HG03095 (cell line): ENCODE measurements around the gene TEX55.
"Not testable (repeated sequence)": the region's sequence is repeated elsewhere in the genome, so short reads cannot be mapped to it uniquely, and the experiment has no call there.

Source experiments
- ATAC-seq: cut with Tn5 transposase; IDR thresholded peaks from one replicate; pipeline ENCODE4 v1.9.1; 2021; ENCODE audit warnings: moderate library complexity; ENCODE audit not compliant: unreplicated experiment

Gene TEX55

DNA sequence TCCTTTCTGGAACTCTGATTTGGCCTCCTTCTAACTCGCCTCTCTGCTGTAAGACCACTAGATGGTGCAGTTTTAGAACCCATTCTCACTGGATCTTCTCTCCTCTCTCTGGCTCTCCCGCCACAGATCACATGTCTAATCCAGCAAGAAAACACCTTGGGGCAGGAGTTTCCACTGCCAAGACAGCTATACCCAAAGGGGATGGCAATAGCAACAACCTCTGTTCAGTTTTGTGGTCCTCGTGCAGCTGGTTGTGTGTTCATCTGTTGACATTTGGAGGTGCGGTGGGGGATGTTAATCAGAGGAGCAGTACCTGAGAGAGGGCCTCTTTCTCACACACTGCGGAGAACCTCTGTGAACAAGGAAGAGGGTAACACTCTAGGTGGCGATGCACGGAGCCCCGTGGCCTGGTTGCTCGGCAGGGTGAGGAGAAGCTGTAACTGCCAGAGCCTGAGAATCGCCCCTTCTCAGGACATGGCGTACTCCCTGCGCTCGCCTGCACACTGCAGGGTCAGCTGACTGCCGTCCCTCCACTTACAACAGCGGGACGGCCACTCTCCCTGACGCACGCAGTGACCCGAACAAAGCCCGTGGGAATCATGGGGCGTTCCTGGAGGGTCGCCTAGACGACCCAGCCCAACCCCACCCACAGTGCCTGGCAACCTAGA, at the start of gene TEX55:
Gene TEX55, plus strand, starts transcription at position 666 of the 668 bp plus-strand sequence. CDS start 25 bp downstream, outside the sequence.
- ATAC-seq = no peak

DNA sequence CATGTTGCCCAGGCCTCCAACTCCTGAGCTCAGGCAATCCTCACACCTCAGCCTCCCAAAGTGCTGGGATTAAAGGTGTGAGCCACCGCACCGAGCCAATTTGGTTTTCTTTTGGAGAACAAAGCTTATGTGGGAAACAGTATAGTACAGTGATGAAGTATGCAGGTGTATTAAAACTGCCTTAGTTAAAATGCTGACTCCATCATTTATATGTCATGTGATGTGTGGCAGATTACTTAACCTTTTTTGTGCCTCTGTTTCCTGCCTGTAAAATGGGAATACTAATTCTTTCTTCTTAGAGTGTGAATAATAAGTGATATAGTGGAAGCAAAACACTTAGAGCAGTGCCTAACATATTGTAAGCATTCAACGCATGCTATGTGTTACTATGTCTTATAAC, 48.0 kb upstream of the TEX55 start:
- ATAC-seq = no peak

GRCh38 chr3:119098619-119099222, 47.2 kb upstream of the TEX55 start:
- no peak for ATAC-seq

DNA sequence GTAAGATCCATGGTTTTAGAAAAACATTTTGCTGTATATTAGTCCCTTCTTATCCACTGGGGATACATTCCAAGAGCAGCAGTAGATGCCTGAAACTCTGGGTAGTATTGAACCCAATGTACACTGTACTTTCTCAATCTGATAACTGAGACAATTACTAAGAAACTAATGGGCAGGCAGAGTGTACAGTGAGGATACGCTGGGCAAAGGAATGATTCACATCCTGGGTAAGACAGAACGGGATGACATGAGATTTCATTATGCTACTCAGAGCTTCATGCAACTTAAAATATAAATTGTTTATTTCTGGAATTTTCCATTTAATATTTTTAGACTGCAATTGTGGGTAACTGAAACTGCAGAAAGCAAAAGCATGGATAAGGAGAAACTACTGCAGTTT, 46.2 kb upstream of the TEX55 start:
- ATAC-seq = no peak

DNA sequence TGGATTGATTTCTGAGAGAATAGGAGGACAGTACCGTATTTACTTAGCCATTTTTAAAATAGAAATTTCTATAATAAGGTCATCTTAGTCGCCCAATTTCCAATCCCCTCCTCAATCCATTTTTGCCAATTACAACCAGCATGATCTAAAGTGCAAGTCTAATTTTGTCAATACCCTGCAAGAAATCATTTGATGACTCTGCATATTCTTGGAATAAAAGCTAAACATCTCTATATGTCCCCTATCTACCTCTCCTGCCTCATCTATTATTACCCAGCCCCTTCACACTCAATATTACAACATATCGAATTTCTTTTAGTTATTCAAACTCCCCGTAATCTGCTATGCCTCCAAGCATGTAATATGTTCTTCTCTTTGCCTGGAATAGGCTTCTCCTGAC, 41.9 kb upstream of the TEX55 start:
- no peak for ATAC-seq

- not testable (repeated sequence) for ATAC-seq
Observed at GRCh38 chr3:119118330-119118729, 27.6 kb upstream of the TEX55 start.

GRCh38 chr3:119120480-119120879, 25.5 kb upstream of the TEX55 start:
- no peak for ATAC-seq

DNA sequence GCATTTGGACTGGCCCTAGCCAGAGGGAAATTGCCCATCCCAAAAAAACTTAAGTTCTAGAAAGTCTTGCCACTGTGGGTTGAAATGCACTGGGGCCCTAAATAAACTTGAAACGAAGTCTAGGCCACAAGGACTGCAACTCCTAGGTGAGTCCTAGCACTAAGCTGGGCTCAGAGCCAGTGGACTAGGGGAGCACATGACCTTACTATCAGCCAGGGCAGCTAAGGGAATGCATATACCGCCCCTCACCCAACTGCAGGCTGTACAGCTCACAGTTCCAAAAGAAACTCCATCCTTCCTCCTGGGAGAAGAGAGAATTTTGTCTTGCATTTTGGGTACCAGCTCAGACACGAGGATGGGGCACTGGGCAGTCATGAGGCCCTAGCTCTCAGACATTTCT, 23.6 kb upstream of the TEX55 start:
- ATAC-seq = no peak

DNA sequence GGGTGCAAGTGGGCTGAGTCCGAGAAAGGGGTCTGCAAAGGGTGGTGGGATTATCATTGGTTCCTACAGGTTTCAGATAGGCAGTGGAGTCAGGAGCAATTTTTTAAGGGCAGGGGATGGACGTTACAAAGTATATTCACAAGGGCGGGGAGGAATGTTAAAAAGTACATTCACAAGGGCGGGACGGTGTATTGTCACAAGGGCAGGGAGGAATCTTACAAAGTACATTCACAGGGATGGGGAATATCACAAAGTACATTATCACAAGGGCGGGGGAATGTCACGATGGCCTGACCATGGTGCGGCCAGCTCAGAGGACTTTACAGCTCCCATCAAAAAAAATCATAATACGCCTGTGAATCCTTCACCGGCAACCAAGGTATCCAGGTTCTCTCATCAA, 20.6 kb upstream of the TEX55 start:
- no peak for ATAC-seq

DNA sequence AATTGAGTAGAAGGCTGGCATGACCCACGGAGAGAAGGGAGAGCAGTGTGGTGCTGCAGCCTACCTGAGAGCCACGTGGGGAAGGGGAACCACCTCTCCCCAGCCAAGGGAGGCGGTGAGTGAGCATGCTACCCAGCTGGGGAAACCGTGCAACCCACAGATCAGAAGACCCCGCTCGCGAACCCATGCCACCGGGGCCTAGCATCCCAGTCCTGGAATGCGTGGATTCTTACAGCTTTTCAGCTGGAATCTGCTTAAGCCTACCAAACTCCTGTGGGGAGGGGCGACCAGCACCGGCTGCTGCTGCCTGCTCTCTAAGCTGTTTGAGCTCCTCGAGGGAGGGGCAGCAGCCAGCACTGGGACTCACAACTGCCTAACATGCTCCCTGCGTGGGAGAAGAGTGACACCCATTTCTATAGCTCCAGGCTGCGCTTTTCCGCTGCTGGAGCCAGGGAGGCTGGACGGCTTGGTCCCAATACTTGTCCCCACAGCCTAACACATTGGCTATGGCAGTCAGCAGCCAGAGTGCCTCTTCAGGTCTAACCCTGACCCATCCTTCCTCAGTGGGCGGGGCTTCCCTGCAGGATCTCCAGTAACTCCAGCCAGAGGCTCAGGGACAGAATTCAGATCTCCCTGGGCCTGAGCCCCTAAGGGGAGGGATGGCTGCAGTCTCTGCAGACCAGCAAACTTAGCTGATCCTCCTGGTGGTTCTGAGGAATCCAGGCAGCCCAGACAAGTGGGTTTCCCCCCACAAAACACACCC, 20.0 kb upstream of the TEX55 start:
- no peak for ATAC-seq

DNA sequence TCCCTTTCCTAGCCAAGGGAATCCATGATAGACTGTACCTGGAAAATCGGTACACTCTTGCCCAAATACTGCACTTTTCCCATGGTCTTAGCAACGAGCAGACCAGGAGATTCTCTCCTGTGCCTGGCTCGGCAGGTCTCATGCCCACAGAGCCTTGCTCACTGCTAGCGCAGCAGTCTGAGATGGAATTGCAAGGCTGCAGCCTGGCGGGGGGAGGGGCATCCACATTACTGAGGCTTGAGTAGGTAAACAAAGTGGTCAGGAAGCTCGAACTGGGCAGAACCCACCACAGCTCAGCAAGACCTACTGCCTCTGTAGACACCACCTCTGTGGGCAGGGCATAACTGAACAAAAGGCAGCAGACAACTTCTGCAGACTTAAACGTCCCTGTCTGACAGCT, 15.7 kb upstream of the TEX55 start:
- ATAC-seq = not testable (repeated sequence)

DNA sequence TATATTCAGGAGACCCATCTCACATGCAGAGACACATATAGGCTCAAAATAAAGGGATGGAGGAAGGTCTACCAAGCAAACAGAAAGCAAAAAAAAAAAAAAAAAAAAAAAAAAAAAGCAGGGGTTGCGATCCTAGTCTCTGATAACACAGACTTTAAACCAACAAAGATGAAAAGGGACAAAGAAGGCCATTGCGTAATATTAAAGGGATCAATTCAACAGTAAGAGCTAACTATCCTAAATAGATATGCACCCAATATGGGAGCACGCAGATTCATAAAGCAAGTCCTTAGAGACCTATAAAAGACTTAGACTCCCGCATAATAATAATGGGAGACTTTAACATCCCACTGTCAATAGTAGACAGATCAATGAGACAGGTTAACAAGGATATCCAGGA, 13.7 kb upstream of the TEX55 start:
- ATAC-seq = not testable (repeated sequence)

DNA sequence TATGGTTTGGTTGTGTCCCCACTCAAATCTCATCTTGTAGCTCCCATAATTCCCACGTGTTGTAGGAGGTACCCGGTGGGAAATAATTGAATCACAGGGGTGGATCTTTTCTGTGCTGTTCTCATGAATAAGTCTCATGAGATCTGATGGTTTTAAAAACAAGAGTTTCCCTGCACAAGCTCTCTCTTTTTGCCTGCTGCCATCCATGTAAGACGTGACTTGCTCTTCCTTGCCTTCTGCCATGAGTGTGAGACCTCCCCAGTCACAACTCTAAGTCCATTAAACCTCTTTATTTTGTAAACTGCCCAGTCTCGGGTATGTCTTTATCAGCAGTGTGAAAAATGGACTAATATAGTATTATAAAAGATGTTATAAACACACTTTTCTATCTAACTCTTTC, 6.6 kb upstream of the TEX55 start:
- not testable (repeated sequence) for ATAC-seq

GRCh38 chr3:119140466-119140865, 5.5 kb upstream of the TEX55 start:
- ATAC-seq = no peak

- no peak for ATAC-seq
Observed at GRCh38 chr3:119145128-119145499, 851 bp upstream of the TEX55 start.

DNA sequence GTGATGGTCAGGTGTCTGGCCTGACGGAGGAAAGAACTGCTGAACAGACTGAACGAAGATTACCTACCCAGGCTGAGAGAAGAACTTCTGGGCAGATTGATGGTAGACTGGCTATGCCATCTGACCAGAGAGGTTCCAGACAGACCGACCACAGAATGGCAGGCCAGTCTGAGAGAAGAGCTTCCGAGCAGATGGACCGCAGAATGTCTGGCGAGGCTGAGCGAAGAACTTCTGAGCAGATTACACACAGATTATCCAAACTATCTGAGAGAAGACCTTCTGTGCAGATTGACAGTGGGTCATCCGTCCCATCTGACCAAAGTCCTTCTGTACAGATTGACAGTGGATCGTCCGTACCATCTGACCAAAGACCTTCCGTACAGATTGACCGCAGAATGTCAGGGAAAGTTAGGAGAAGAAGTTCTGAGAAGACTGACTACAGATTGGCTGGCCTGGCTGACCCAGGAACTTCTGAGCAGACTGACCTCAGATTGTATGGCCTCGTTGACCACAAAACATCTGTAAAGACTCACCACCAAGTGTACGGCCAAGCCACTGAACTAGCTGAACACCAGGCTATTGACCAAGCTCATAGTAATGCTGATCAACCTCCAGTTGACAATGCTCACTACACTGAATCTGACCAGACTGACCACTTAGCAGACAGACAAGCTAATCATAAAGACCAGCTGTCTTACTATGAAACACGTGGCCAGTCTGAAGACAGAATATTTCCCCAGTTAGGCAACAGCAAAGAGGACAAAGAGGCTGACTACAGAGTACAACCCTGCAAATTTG, 812 bp downstream of the TEX55 start:
- ATAC-seq = no peak

GRCh38 chr3:119147494-119147893, 1.5 kb downstream of the TEX55 start:
- ATAC-seq = no peak

DNA sequence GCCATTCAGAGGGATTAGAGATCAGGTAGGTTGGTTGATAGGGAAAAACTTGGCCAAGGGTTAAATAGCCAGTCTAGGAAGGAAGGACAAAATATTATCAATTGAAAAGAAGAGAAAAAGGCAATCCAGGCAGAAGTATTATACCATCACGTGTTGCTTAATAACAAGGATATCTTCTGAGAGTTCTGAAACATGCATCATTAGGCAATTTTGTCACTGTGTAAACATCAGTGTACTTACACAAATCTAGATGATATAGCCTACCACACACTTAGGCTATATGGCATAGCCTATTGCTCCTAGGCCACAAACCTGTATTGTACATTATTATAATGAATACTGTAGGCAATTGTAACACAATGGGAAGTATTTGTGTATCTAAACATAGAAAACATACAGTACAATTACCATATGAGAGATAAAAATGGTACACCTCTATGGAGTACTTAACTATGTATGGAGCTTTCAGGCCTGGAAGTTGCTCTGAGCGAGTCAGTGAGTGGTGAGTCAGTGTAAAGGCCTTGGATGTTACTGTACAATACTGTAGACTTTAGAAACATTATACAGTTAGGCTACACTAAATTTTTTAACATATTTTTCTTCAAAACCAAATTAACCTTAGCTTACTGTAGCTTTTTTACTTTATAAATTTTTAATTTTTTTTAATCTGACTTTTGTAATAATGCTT, 2.7 kb downstream of the TEX55 start:
- no peak for ATAC-seq

GRCh38 chr3:119149484-119149883, 3.5 kb downstream of the TEX55 start:
- no peak for ATAC-seq

DNA sequence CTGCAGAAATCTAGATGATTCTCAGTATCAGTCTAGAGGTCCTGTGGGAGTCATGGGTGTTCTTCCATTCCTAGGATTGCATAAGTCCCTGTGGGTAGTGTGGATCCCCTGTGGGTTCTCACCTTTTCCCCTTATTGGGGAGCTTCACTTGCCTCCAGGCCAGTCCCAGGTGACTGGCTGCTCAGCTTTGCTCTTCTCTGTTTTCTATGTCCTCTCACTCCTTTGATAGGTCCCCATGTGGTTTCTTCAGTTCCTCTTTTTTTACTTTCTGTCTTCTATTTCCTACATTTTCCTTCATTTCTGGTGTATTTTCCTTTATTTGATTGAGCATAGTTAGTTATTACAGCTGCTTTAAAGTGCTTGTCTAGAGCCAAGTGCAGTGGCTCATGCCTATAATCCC, 10.9 kb downstream of the TEX55 start:
- no peak for ATAC-seq

DNA sequence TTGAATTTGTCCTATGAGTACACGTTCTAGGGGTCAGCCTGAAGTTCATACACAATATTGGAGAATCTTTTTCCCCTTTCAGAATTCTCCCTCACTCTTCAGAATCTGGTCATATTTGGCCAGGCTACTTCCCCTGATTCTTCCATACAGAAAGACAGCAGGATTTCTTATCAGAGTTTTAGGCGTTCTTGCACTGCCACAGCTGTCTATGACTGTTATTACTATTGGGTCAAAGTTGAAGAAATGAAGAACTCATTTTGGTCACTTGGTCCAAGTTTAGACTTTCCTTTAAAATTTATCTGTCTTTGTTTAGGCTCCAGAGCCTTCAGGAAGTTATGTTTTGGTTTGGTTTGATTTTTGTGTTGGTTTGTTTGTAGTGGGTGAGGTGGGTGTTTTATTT, 12.0 kb downstream of the TEX55 start:
- ATAC-seq = no peak
